ENCODE data around the gene METTL25. TPM values are rescaled to one million over a fixed set of nuclear protein-coding genes. Genes with fewer than 3 reads are reported as not detected.

The METTL25 gene
- total RNA-seq, 1 donor from 2014 or later = 8.9 TPM

GRCh38 chr12:82479511-82479910 lies 121.2 kb downstream of the METTL25 start:
- H3K9me3 Mint-ChIP-seq (ENCODE audit: low read depth) = peaks cover 14% of the 10 kb centered on the region
- no peak for DNase-seq (ENCODE audit: low spot score)
- TF ChIP-seq CTCF (IDR thresholded peaks at IDR 0.05) = no peak

GRCh38 chr12:82480606-82481005 lies 122.3 kb downstream of the METTL25 start:
- Mint-ChIP-seq H3K9me3 (ENCODE audit: low read depth) (peaks cover 21% of the 10 kb centered on the region), H3K4me1 (ENCODE audit: low read depth) (no peaks in the 10 kb centered on the region), H3K27me3 (ENCODE audit: low read depth) (no peaks in the 10 kb centered on the region), H3K36me3 (ENCODE audit: low read depth) (no peaks in the 10 kb centered on the region), H3K27ac (ENCODE audit: unreplicated experiment) (no peak overlapping the region), H3K4me3 (ENCODE audit: unreplicated experiment) (no peak overlapping the region)
- no peak for TF ChIP-seq CTCF (IDR thresholded peaks at IDR 0.05)
- DNase-seq (ENCODE audit: low spot score) = no peak

More at GRCh38 chr12:82479511-82479910, 121.2 kb downstream of the METTL25 start:
- Mint-ChIP-seq H3K27ac (ENCODE audit: unreplicated experiment) (no peak overlapping the region), H3K36me3 (ENCODE audit: low read depth) (no peaks in the 10 kb centered on the region), H3K27me3 (ENCODE audit: low read depth) (no peaks in the 10 kb centered on the region), H3K4me3 (ENCODE audit: unreplicated experiment) (no peak overlapping the region), H3K4me1 (ENCODE audit: low read depth) (peaks cover 8% of the 10 kb centered on the region)

- H3K9me3 Mint-ChIP-seq (ENCODE audit: low read depth) = peaks cover 32% of the 10 kb centered on the region
- H3K4me3 Mint-ChIP-seq (ENCODE audit: unreplicated experiment) = no peak overlapping the region
- H3K4me1 Mint-ChIP-seq (ENCODE audit: low read depth) = no peaks in the 10 kb centered on the region
- H3K27me3 Mint-ChIP-seq (ENCODE audit: low read depth) = no peaks in the 10 kb centered on the region
- no peak overlapping the region for H3K27ac Mint-ChIP-seq (ENCODE audit: unreplicated experiment)
- no peaks in the 10 kb centered on the region for H3K36me3 Mint-ChIP-seq (ENCODE audit: low read depth)
- DNase-seq (ENCODE audit: low spot score) = no peak
- TF ChIP-seq CTCF (IDR thresholded peaks at IDR 0.05) = no peak
Measured at GRCh38 chr12:82481954-82482353, 123.6 kb downstream of the METTL25 start.

- Mint-ChIP-seq H3K9me3 (ENCODE audit: low read depth) (peaks cover 50% of the 10 kb centered on the region), H3K27me3 (ENCODE audit: low read depth) (no peaks in the 10 kb centered on the region), H3K27ac (ENCODE audit: unreplicated experiment) (no peak overlapping the region), H3K4me1 (ENCODE audit: low read depth) (no peaks in the 10 kb centered on the region), H3K4me3 (ENCODE audit: unreplicated experiment) (no peak overlapping the region), H3K36me3 (ENCODE audit: low read depth) (no peaks in the 10 kb centered on the region)
- DNase-seq (ENCODE audit: low spot score) = no peak
- TF ChIP-seq CTCF (IDR thresholded peaks at IDR 0.05) = no peak
Measured at GRCh38 chr12:82486524-82487235, 128.4 kb downstream of the METTL25 start.

GRCh38 chr12:82504409-82504808 lies 146.1 kb downstream of the METTL25 start:
- peaks cover 37% of the 10 kb centered on the region for H3K27me3 Mint-ChIP-seq (ENCODE audit: low read depth)
- no peaks in the 10 kb centered on the region for H3K36me3 Mint-ChIP-seq (ENCODE audit: low read depth)
- no peak for DNase-seq (ENCODE audit: low spot score)
- H3K4me3 Mint-ChIP-seq (ENCODE audit: unreplicated experiment) = no peak overlapping the region
- H3K27ac Mint-ChIP-seq (ENCODE audit: unreplicated experiment) = no peak overlapping the region
- H3K9me3 Mint-ChIP-seq (ENCODE audit: low read depth) = no peaks in the 10 kb centered on the region
- no peak for TF ChIP-seq CTCF (IDR thresholded peaks at IDR 0.05)
- no peaks in the 10 kb centered on the region for H3K4me1 Mint-ChIP-seq (ENCODE audit: low read depth)

Data from chondrocyte (in vitro differentiated cells).